DMS53 treated with DMSO at 0.1 percent for 48 hours (cell line): ENCODE measurements around the gene MUC6.

Experiments used
- DNase-seq: peaks from one replicate; lab custom pipeline; 2025; ENCODE audit not compliant: unreplicated experiment; lab: John Stamatoyannopoulos, UW

Gene MUC6

GRCh38 chr11:1009991-1010390, 26.5 kb downstream of the MUC6 start:
- no peak for DNase-seq

GRCh38 chr11:1009371-1009770, 27.1 kb downstream of the MUC6 start:
- no peak for DNase-seq

- DNase-seq: no peak
Measured at GRCh38 chr11:1008803-1009145, 27.7 kb downstream of the MUC6 start.

- no peak for DNase-seq
Measured at GRCh38 chr11:1008001-1008802, 28.3 kb downstream of the MUC6 start.

- DNase-seq: no peak
Measured at GRCh38 chr11:1007279-1007678, 29.2 kb downstream of the MUC6 start.

GRCh38 chr11:1006762-1007161, 29.8 kb downstream of the MUC6 start:
- peak; percentile 72 for DNase-seq

GRCh38 chr11:1005928-1006327, 30.6 kb downstream of the MUC6 start:
- peak; percentile 68 for DNase-seq

GRCh38 chr11:1003159-1003558, 33.4 kb downstream of the MUC6 start:
- no peak for DNase-seq

- DNase-seq: no peak
Measured at GRCh38 chr11:1002406-1002984, 34.0 kb downstream of the MUC6 start.

- no peak for DNase-seq
Measured at GRCh38 chr11:1001617-1002405, 34.7 kb downstream of the MUC6 start.

- DNase-seq: no peak
Measured at GRCh38 chr11:1000357-1001278, 35.9 kb downstream of the MUC6 start.

GRCh38 chr11:999009-999408, 37.5 kb downstream of the MUC6 start:
- no peak for DNase-seq

GRCh38 chr11:997907-998306, 38.6 kb downstream of the MUC6 start:
- DNase-seq: no peak

- DNase-seq: no peak
Measured at GRCh38 chr11:996681-997080, 39.8 kb downstream of the MUC6 start.

- DNase-seq: no peak
Measured at GRCh38 chr11:995752-996420, 40.6 kb downstream of the MUC6 start.

GRCh38 chr11:995044-995751, 41.3 kb downstream of the MUC6 start:
- no peak for DNase-seq

- no peak for DNase-seq
Measured at GRCh38 chr11:993632-994167, 42.8 kb downstream of the MUC6 start.

GRCh38 chr11:992577-992976, 43.9 kb downstream of the MUC6 start:
- no peak for DNase-seq

- DNase-seq: no peak
Measured at GRCh38 chr11:991711-992307, 44.7 kb downstream of the MUC6 start.
